ENCODE results near the gene DYRK3. TPM values are rescaled to one million over a fixed set of nuclear protein-coding genes. Genes with fewer than 3 reads are reported as not detected.

DYRK3 gene
- total RNA-seq, 1 donor from 2014 or later, result 5.9 TPM

DNA sequence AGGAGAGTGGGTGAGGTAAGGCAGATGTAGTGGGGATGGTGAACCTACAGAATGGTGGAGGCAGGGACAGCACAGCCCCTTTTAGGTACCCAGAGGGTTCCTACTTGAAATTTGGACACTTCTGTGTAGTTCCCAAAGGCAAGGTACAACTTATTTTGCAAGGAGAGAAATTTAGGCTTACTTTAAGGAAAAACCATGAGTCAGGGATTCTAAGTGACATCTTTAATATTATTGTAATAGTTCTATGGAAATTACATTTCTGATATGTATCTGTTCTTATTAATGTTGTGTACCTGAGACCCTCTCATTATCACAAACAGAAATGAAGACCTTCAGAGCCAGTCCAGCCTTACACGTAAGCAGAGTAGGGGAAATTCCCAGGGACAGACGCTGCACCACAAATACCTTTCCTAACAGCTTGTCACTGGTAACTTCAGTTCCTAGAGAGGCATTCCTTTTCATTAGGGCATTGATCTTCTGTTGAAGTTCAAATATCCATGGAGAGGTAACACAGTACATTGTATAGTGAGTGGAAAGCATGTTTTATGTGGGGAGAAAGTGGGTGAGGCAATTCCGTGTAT lies 7.9 kb downstream of the DYRK3 start:
- Histone ChIP-seq H3K36me3 (peaks cover 0 to 8% of the 10 kb centered on the region in 2 donors), H3K4me3 (no peak overlapping the region), H3K27me3 (no peaks in the 10 kb centered on the region), H3K27ac (no peak overlapping the region), H3K9me3 (no peaks in the 10 kb centered on the region), H3K4me1 (no peaks in the 10 kb centered on the region)
- intact Hi-C loops (cut with DNase I), result no loop called here
- no peak for DNase-seq (ENCODE audit: extremely low spot score in 2 of 2)
- TF ChIP-seq, protein P1, sequence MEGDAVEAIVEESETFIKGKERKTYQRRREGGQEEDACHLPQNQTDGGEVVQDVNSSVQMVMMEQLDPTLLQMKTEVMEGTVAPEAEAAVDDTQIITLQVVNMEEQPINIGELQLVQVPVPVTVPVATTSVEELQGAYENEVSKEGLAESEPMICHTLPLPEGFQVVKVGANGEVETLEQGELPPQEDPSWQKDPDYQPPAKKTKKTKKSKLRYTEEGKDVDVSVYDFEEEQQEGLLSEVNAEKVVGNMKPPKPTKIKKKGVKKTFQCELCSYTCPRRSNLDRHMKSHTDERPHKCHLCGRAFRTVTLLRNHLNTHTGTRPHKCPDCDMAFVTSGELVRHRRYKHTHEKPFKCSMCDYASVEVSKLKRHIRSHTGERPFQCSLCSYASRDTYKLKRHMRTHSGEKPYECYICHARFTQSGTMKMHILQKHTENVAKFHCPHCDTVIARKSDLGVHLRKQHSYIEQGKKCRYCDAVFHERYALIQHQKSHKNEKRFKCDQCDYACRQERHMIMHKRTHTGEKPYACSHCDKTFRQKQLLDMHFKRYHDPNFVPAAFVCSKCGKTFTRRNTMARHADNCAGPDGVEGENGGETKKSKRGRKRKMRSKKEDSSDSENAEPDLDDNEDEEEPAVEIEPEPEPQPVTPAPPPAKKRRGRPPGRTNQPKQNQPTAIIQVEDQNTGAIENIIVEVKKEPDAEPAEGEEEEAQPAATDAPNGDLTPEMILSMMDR (IDR thresholded peaks at IDR 0.05), result no peak
- TF ChIP-seq POLR2A (IDR thresholded peaks at IDR 0.05) (no peak), POLR2AphosphoS5 (IDR thresholded peaks at IDR 0.05; ENCODE audit: insufficient read depth in 1 of 2, low read depth in 1 of 2) (no peak)

DNA sequence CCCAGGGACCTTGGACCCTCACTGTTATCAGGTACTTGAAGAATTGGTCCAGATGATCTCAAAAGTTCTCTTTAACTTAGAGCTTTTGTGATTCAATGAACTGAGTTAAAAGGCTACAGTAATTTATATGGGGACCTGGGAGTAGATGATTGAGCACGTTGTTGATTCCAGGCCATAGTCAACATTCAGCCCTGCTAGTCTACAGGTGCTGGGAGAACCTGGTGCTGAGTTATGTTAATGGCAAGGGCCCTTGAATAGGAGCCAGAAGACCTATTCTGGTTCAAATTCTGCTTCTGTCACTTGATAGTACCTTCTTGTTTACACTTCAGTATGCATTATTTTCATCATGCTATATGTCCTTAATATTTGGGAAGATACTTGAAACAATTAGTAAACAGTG lies 11.2 kb downstream of the DYRK3 start:
- no peaks in the 10 kb centered on the region for H3K9me3 ChIP-seq
- no peak overlapping the region for H3K4me3 ChIP-seq
- no peaks in the 10 kb centered on the region for H3K27me3 ChIP-seq
- TF ChIP-seq POLR2AphosphoS5 (IDR thresholded peaks at IDR 0.05; ENCODE audit: insufficient read depth in 1 of 2, low read depth in 1 of 2), result no peak
- TF ChIP-seq, protein P1 (IDR thresholded peaks at IDR 0.05), result no peak
- TF ChIP-seq POLR2A (IDR thresholded peaks at IDR 0.05), result no peak
- intact Hi-C loops (cut with DNase I), result no loop called here
- H3K36me3 ChIP-seq, result peaks cover 0 to 14% of the 10 kb centered on the region in 2 donors
- no peak for DNase-seq (ENCODE audit: extremely low spot score in 2 of 2)
- no peak overlapping the region for H3K27ac ChIP-seq
- H3K4me1 ChIP-seq, result no peaks in the 10 kb centered on the region

DNA sequence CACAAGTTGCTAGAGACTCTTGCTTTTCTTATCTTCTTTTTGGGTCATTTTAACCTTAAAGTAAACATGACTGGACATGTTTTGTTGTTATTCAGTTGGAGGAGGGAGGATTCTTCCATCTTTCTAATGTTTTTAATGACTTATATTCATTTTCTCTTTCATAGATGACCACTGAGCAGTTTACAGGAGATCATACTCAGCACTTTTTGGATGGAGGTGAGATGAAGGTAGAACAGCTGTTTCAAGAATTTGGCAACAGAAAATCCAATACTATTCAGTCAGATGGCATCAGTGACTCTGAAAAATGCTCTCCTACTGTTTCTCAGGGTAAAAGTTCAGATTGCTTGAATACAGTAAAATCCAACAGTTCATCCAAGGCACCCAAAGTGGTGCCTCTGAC lies 11.9 kb downstream of the DYRK3 start:
- H3K4me3 ChIP-seq, result no peak overlapping the region
- H3K9me3 ChIP-seq, result no peaks in the 10 kb centered on the region
- no peak for DNase-seq (ENCODE audit: extremely low spot score in 2 of 2)
- H3K27me3 ChIP-seq, result no peaks in the 10 kb centered on the region
- TF ChIP-seq, protein P1 (IDR thresholded peaks at IDR 0.05), result no peak
- TF ChIP-seq POLR2AphosphoS5 (IDR thresholded peaks at IDR 0.05; ENCODE audit: insufficient read depth in 1 of 2, low read depth in 1 of 2) (no peak), POLR2A (IDR thresholded peaks at IDR 0.05) (no peak)
- no peak overlapping the region for H3K27ac ChIP-seq
- peaks cover 0 to 14% of the 10 kb centered on the region in 2 donors for H3K36me3 ChIP-seq
- intact Hi-C loops (cut with DNase I), result no loop called here
- no peaks in the 10 kb centered on the region for H3K4me1 ChIP-seq

DNA sequence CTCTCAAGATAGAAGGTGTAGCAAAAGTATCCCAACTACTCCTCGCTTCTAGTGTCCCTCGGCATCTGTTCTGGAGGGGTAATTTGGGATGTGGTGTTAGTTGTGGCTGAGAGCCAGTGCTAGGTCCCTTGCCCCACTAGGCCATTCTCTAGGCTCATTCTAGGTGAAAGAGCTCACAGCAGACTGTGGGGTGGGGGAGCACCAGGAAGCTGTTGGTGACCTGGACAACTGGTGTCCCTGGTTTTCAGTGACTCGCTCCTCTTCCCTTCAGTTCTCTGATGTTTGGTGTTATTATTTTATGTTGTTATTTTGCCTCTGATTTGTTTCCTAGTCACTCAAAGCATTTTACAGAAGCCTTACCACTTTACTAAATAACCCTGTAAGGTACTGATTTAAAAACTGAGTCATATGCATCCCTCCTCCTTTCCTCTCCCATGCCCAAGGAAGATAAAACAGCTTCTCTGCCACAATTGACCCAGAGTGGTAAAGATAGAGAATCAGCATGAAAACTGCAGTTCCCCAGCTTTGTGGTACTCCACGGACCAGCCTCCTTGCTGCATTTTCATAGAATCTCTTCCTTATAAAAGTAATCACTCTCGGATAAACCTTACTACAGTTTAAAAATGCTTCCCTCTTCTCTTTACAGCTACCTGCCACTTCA lies 14.1 kb downstream of the DYRK3 start:
- intact Hi-C loops (cut with DNase I), result no loop called here
- Histone ChIP-seq H3K27me3 (no peaks in the 10 kb centered on the region), H3K9me3 (no peaks in the 10 kb centered on the region), H3K27ac (no peak overlapping the region), H3K36me3 (peaks cover 0 to 14% of the 10 kb centered on the region in 2 donors), H3K4me1 (no peaks in the 10 kb centered on the region), H3K4me3 (no peak overlapping the region)
- DNase-seq (ENCODE audit: extremely low spot score in 2 of 2), result no peak
- TF ChIP-seq POLR2A (IDR thresholded peaks at IDR 0.05), result no peak
- TF ChIP-seq, protein P1 (IDR thresholded peaks at IDR 0.05), result no peak
- no peak for TF ChIP-seq POLR2AphosphoS5 (IDR thresholded peaks at IDR 0.05; ENCODE audit: insufficient read depth in 1 of 2, low read depth in 1 of 2)

DNA sequence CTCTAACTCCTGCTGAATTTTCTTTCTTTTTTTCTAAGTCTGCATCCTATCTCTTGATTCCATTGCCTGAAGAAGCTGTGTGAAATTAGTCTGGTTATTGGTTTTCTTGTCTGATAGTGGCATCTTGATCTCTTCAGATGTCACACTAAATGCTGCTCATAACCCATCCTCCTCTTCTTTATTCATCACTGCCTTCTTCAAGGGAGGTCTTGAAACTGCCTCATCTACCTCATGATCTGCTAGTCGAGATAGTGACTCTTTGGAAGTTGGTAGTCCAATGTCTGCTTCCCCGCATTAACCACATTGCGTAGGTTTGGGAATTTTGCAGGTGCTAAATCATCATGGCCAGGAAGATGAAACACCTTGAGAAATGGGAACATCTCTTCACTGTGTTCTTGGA lies 15.7 kb downstream of the DYRK3 start:
- intact Hi-C loops (cut with DNase I), result no loop called here
- no peak overlapping the region for H3K4me3 ChIP-seq
- no peak for DNase-seq (ENCODE audit: extremely low spot score in 2 of 2)
- no peaks in the 10 kb centered on the region for H3K4me1 ChIP-seq
- TF ChIP-seq POLR2AphosphoS5 (IDR thresholded peaks at IDR 0.05; ENCODE audit: insufficient read depth in 1 of 2, low read depth in 1 of 2) (no peak), POLR2A (IDR thresholded peaks at IDR 0.05) (no peak)
- H3K9me3 ChIP-seq, result no peaks in the 10 kb centered on the region
- peaks cover 0 to 14% of the 10 kb centered on the region in 2 donors for H3K36me3 ChIP-seq
- H3K27me3 ChIP-seq, result no peaks in the 10 kb centered on the region
- no peak overlapping the region for H3K27ac ChIP-seq

Measured in vagina (tissue), 2 donors.